HG02852 (cell line): Measurements from ENCODE around the gene CDH12.
"Not testable (repeated sequence)": the region's sequence is repeated elsewhere in the genome, so short reads cannot be mapped to it uniquely, and the experiment has no call there.

Source experiments
- ATAC-seq: cut with Tn5 transposase; IDR thresholded peaks from one replicate; pipeline ENCODE4 v1.9.1; 2021; ENCODE audit warnings: mild to moderate bottlenecking, moderate library complexity; ENCODE audit not compliant: unreplicated experiment

The CDH12 gene

GRCh38 chr5:22057012-22057411 lies 796.1 kb downstream of the CDH12 start:
- no peak for ATAC-seq

- no peak for ATAC-seq
These were observed 796.5 kb downstream of the CDH12 start for GRCh38 chr5:22056601-22057000.

GRCh38 chr5:22053195-22053594 lies 799.9 kb downstream of the CDH12 start:
- ATAC-seq: no peak

- no peak for ATAC-seq
These were observed 801.3 kb downstream of the CDH12 start for GRCh38 chr5:22051881-22052280.

- ATAC-seq: no peak
These were observed 802.2 kb downstream of the CDH12 start for GRCh38 chr5:22050931-22051330.

GRCh38 chr5:22044229-22044628 lies 808.9 kb downstream of the CDH12 start:
- no peak for ATAC-seq

GRCh38 chr5:22036061-22036460 lies 817.1 kb downstream of the CDH12 start:
- no peak for ATAC-seq

GRCh38 chr5:22033066-22033465 lies 820.1 kb downstream of the CDH12 start:
- no peak for ATAC-seq

GRCh38 chr5:22023784-22024183 lies 829.4 kb downstream of the CDH12 start:
- ATAC-seq: no peak

GRCh38 chr5:22012893-22013292 lies 840.3 kb downstream of the CDH12 start:
- not testable (repeated sequence) for ATAC-seq

GRCh38 chr5:22010808-22011207 lies 842.3 kb downstream of the CDH12 start:
- not testable (repeated sequence) for ATAC-seq

GRCh38 chr5:22001097-22001496 lies 852.0 kb downstream of the CDH12 start:
- ATAC-seq: not testable (repeated sequence)

- ATAC-seq: not testable (repeated sequence)
These were observed 867.3 kb downstream of the CDH12 start for GRCh38 chr5:21985799-21986198.

GRCh38 chr5:21951571-21951970 lies 901.6 kb downstream of the CDH12 start:
- ATAC-seq: not testable (repeated sequence)

- no peak for ATAC-seq
These were observed 922.0 kb downstream of the CDH12 start for GRCh38 chr5:21931116-21931515.

- ATAC-seq: peak; percentile 95
These were observed 933.6 kb downstream of the CDH12 start for GRCh38 chr5:21919414-21920022.

GRCh38 chr5:21918451-21918850 lies 934.7 kb downstream of the CDH12 start:
- no peak for ATAC-seq

- no peak for ATAC-seq
These were observed 942.4 kb downstream of the CDH12 start for GRCh38 chr5:21910731-21911130.

- no peak for ATAC-seq
These were observed 957.3 kb downstream of the CDH12 start for GRCh38 chr5:21895766-21896350.

GRCh38 chr5:21893161-21893560 lies 960.0 kb downstream of the CDH12 start:
- ATAC-seq: no peak

GRCh38 chr5:21889581-21889980 lies 963.6 kb downstream of the CDH12 start:
- no peak for ATAC-seq

GRCh38 chr5:21882074-21882745 lies 970.9 kb downstream of the CDH12 start:
- no peak for ATAC-seq
